ENCODE data around the gene IL1RAPL1.

- no peak for TF ChIP-seq ZNF699 (CRISPR knock-in tag; IDR thresholded peaks at IDR 0.05; ENCODE audit: insufficient replicate concordance)
- no peak for TF ChIP-seq CTCF (IDR thresholded peaks at IDR 0.05 in 2 of 3, conservative IDR thresholded peaks at IDR 0.05 in 1 of 3; ENCODE audit: insufficient read depth in 2 of 3, low read depth in 1 of 3, low read length in 3 of 3)
- TF ChIP-seq ZNF184 (CRISPR knock-in tag; IDR thresholded peaks at IDR 0.05) = no peak
- no peak for TF ChIP-seq POLR2A (conservative IDR thresholded peaks at IDR 0.05)
- no peak for TF ChIP-seq BRCA1 (IDR thresholded peaks at IDR 0.05)
- no peak for TF ChIP-seq BRCA1 (CRISPR knock-in tag; IDR thresholded peaks at IDR 0.05)
- TF ChIP-seq PHF21A (IDR thresholded peaks at IDR 0.05; ENCODE audit: borderline replicate concordance, low read depth) = no peak
- no peak for TF ChIP-seq POLR2AphosphoS5 (IDR thresholded peaks at IDR 0.05; ENCODE audit: control insufficient read depth, insufficient read depth, low read depth, low read length)
- no peak for TF ChIP-seq SREBF2 (CRISPR knock-in tag; IDR thresholded peaks at IDR 0.05)
- TF ChIP-seq ZSCAN29 (IDR thresholded peaks at IDR 0.05) = no peak
- TF ChIP-seq, protein P1, sequence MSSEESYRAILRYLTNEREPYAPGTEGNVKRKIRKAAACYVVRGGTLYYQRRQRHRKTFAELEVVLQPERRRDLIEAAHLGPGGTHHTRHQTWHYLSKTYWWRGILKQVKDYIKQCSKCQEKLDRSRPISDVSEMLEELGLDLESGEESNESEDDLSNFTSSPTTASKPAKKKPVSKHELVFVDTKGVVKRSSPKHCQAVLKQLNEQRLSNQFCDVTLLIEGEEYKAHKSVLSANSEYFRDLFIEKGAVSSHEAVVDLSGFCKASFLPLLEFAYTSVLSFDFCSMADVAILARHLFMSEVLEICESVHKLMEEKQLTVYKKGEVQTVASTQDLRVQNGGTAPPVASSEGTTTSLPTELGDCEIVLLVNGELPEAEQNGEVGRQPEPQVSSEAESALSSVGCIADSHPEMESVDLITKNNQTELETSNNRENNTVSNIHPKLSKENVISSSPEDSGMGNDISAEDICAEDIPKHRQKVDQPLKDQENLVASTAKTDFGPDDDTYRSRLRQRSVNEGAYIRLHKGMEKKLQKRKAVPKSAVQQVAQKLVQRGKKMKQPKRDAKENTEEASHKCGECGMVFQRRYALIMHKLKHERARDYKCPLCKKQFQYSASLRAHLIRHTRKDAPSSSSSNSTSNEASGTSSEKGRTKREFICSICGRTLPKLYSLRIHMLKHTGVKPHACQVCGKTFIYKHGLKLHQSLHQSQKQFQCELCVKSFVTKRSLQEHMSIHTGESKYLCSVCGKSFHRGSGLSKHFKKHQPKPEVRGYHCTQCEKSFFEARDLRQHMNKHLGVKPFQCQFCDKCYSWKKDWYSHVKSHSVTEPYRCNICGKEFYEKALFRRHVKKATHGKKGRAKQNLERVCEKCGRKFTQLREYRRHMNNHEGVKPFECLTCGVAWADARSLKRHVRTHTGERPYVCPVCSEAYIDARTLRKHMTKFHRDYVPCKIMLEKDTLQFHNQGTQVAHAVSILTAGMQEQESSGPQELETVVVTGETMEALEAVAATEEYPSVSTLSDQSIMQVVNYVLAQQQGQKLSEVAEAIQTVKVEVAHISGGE (CRISPR knock-in tag; IDR thresholded peaks at IDR 0.05) = no peak
- TF ChIP-seq, protein P2, sequence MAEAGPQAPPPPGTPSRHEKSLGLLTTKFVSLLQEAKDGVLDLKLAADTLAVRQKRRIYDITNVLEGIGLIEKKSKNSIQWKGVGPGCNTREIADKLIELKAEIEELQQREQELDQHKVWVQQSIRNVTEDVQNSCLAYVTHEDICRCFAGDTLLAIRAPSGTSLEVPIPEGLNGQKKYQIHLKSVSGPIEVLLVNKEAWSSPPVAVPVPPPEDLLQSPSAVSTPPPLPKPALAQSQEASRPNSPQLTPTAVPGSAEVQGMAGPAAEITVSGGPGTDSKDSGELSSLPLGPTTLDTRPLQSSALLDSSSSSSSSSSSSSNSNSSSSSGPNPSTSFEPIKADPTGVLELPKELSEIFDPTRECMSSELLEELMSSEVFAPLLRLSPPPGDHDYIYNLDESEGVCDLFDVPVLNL (CRISPR knock-in tag; IDR thresholded peaks at IDR 0.05; ENCODE audit: low read depth) = no peak
- no peak for TF ChIP-seq SP1 (CRISPR knock-in tag; IDR thresholded peaks at IDR 0.05)
Observed at GRCh38 chrX:29555465-29556091, 968.3 kb downstream of the IL1RAPL1 start.

All from K562 (cell line).